Stomach (tissue), 4 donors: Measurements from ENCODE around the gene CERK.

Source experiments
- POLR2A ChIP-seq, 4 donors: fragments of 450-650 bp; IDR thresholded peaks; one replicate each; pipeline ENCODE4 v1.6.1; 2016; ENCODE audit warnings: antibody characterized with exemption in 4 of 4, control low read depth in 2 of 4, mild to moderate bottlenecking in 1 of 4, moderate library complexity in 1 of 4
- POLR2AphosphoS5 ChIP-seq, 3 donors: sonication (generic); formaldehyde crosslinking; IDR thresholded peaks; one replicate each; pipeline ENCODE4 v1.6.1; 2016; ENCODE audit warnings: antibody characterized with exemption in 3 of 3
- TF ChIP-seq, protein P1 (sequence below), 7 experiments: fragments of 450-650 bp in 4 of 7; fragments of 200-600 bp in 3 of 7; sonication (generic) in 3 of 7; IDR thresholded peaks; one replicate each; pipeline ENCODE4 v1.5.1; 2016 to 2019; ENCODE audit warnings: antibody characterized with exemption in 7 of 7, control low read depth in 2 of 7, mild to moderate bottlenecking in 1 of 7

- TF ChIP-seq, protein P1, sequence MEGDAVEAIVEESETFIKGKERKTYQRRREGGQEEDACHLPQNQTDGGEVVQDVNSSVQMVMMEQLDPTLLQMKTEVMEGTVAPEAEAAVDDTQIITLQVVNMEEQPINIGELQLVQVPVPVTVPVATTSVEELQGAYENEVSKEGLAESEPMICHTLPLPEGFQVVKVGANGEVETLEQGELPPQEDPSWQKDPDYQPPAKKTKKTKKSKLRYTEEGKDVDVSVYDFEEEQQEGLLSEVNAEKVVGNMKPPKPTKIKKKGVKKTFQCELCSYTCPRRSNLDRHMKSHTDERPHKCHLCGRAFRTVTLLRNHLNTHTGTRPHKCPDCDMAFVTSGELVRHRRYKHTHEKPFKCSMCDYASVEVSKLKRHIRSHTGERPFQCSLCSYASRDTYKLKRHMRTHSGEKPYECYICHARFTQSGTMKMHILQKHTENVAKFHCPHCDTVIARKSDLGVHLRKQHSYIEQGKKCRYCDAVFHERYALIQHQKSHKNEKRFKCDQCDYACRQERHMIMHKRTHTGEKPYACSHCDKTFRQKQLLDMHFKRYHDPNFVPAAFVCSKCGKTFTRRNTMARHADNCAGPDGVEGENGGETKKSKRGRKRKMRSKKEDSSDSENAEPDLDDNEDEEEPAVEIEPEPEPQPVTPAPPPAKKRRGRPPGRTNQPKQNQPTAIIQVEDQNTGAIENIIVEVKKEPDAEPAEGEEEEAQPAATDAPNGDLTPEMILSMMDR (IDR thresholded peaks at IDR 0.05), result no peak
- TF ChIP-seq POLR2AphosphoS5 (IDR thresholded peaks at IDR 0.05) (no peak), POLR2A (IDR thresholded peaks at IDR 0.05) (no peak)
Observed at GRCh38 chr22:46726066-46726985, 11.7 kb downstream of the CERK start.
